Dermis microvascular lymphatic vessel endothelial cell (primary cell): ENCODE measurements around the gene SCN1B. TPM values are rescaled to one million over a fixed set of nuclear protein-coding genes. Genes with fewer than 3 reads are reported as not detected.
"Not testable (repeated sequence)": the region's sequence is repeated elsewhere in the genome, so short reads cannot be mapped to it uniquely, and the experiment has no call there.

Source experiments
- DNase-seq, 2 donors: peaks; one replicate each; pipeline versions ENCODE4 v3.0.0 to v3.0.0-alpha.2; 2010; ENCODE audit warnings: low read depth in 2 of 2
- total RNA-seq: library from RNA; depleted of rRNA; stranded (reverse); fragments of >200 nt; gene quantifications from 2 replicates; pipeline ENCODE4 v1.2.1, GENCODE V29; 2014

Gene SCN1B
- total RNA-seq, 1 donor from 2014 or later = 5.0 TPM

- DNase-seq = peak in 1 of 2 donors; percentile 36
These were observed 29.4 kb upstream of the SCN1B start for GRCh38 chr19:35000647-35001501.

GRCh38 chr19:35002037-35002535, 28.2 kb upstream of the SCN1B start:
- no peak for DNase-seq

GRCh38 chr19:35004517-35005255, 25.6 kb upstream of the SCN1B start:
- no peak for DNase-seq

- DNase-seq = no peak
These were observed 24.9 kb upstream of the SCN1B start for GRCh38 chr19:35005256-35005977.

- not testable (repeated sequence) for DNase-seq
These were observed 24.3 kb upstream of the SCN1B start for GRCh38 chr19:35006007-35006341.

GRCh38 chr19:35006342-35006998, 23.8 kb upstream of the SCN1B start:
- DNase-seq = peak in 1 of 2 donors; percentile 82

- DNase-seq = no peak
These were observed 23.3 kb upstream of the SCN1B start for GRCh38 chr19:35006999-35007365.

- not testable (repeated sequence) for DNase-seq
These were observed 22.8 kb upstream of the SCN1B start for GRCh38 chr19:35007427-35007826.

GRCh38 chr19:35008891-35009341, 21.4 kb upstream of the SCN1B start:
- DNase-seq = no peak

- DNase-seq = no peak
These were observed 20.6 kb upstream of the SCN1B start for GRCh38 chr19:35009424-35010415.

GRCh38 chr19:35011091-35011689, 19.1 kb upstream of the SCN1B start:
- DNase-seq = no peak

GRCh38 chr19:35011737-35012682, 18.3 kb upstream of the SCN1B start:
- no peak for DNase-seq

GRCh38 chr19:35013041-35013819, 17.0 kb upstream of the SCN1B start:
- peak; percentile 41 to 75 for DNase-seq

- peak in 1 of 2 donors; percentile 29 for DNase-seq
These were observed 16.2 kb upstream of the SCN1B start for GRCh38 chr19:35013820-35014754.

GRCh38 chr19:35014774-35015173, 15.5 kb upstream of the SCN1B start:
- DNase-seq = not testable (repeated sequence)

GRCh38 chr19:35015270-35015953, 14.9 kb upstream of the SCN1B start:
- no peak for DNase-seq
